Thyroid gland (tissue), 4 donors: ENCODE data around the gene SSTR4.

Experiments used
- CTCF ChIP-seq, 6 experiments: fragments of 200-600 bp in 3 of 6; fragments of 450-650 bp in 3 of 6; sonication (generic) in 3 of 6; IDR thresholded peaks; one replicate each; pipeline ENCODE4 v1.5.1; 2016 to 2019; ENCODE audit warnings: antibody characterized with exemption in 6 of 6, mild to moderate bottlenecking in 2 of 6, inconsistent platforms in 1 of 6, moderate library complexity in 1 of 6
- POLR2A ChIP-seq, 2 donors: fragments of 450-650 bp; IDR thresholded peaks; one replicate each; pipeline ENCODE4 v1.6.1; 2017; ENCODE audit warnings: antibody characterized with exemption in 2 of 2, mild to moderate bottlenecking in 2 of 2, moderate library complexity in 1 of 2

GRCh38 chr20:23072892-23073586 lies 37.9 kb downstream of the SSTR4 start:
- TF ChIP-seq CTCF (IDR thresholded peaks at IDR 0.05) (no peak), POLR2A (IDR thresholded peaks at IDR 0.05) (no peak)
